NK-92 treated with Interleukin-12 subunit alpha and Interleukin-12 subunit beta, amount 100 ng/mL, for 24 hours (cell line): ENCODE data around the gene CALML6.

Source experiments
- DNase-seq: peaks from one replicate; lab custom pipeline; 2025; lab: John Stamatoyannopoulos, UW

The CALML6 gene

DNA sequence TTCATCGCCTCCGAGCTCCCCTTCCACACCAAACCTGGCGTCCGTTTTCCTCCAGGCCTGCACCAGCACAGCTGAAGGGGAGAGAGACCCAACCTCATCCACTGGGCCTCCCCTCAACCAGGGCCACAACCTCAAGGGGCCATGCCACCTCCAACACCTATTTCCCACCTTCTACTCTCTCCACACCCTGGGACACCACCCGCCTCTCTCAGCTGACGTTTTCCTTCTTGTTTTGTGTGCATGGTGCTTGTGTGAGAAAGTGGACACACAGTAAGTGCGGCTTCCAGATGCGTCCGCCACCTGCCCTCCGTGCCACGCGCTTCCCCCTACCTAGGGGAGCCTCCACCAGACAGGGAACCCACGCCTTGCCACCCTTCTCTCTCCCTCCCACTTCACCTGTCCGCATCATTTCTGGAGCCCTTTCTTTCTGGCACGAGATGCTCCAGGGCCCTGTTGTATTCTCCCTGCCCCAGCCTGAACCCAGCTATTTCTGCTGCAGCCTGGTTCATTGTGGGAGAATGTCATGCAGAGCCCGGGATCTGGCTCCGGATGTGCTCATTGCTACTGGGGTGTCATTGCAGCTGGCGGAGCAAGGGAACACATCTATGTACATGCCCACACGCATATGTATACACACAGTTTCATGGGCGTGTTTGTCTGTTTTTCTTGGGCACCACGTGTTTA lies 22.8 kb upstream of the CALML6 start:
- no peak for DNase-seq

DNA sequence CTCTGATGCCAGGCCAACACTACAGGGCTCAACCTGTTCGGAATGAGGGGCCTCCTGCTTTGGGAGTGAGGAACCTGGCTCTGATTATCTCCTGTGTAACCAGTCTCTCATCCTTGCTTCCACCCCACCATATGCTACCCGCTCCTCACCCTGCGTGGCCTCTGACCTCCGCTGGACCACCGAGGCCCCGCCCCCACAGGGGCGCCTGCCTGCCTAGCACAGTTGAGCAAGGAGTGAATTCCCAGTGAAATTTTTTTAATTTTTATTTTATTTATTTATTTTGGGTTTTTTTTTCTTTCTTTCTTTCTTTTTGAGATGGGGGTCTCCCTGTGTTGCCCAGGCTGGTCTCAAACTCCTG lies 22.3 kb upstream of the CALML6 start:
- DNase-seq, result no peak

DNA sequence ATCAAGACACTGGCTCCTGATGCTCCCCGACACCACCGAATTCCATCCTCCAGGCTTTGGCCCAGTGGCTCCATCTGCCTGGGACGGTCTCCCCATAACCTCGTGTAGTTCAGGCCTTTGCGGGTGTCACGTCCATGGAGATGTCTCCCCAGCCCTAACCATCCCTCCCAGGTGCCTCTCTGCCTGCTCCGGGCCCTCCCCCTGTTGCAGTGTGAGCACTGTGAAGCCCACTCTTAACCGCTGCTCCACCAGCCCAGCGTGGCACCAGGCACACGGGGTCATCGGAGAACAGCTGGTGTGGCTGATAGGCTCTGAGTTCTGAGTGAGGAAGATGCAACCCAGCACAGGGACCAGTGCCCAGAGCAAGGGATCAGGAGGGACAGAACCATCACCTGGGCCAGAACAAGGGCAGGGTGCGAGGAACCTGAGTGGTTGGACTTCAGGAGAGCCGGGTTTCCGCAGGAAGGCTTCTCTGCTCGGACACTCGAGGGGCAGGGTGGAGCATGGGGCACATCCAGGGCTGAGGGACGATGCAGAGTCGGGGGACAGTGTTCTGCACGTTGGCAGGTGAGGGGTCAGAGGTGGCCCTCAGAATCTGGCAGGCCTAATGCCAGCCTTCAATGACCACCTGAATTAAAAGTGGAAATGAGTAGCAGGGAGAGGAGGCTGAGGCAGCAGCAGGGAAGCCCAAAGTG lies 21.6 kb upstream of the CALML6 start:
- DNase-seq, result no peak

DNA sequence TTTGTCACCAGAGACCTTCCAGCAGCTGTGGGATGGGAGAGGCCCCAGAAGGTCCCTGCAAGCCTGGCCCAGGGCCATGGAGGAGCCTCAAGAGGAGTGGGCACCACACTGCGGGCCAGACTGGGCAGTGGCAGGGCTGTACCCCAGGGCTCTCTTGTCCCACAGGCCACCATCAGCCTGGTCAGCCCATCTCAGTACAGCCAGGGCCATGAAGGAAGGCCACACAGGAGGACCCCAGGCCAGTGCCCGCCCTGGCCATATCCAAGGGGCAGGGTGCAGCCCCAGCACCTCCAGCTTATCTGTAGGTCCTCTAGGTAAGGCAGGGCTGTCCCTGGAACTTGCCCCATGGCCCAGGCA lies 21.1 kb upstream of the CALML6 start:
- no peak for DNase-seq

DNA sequence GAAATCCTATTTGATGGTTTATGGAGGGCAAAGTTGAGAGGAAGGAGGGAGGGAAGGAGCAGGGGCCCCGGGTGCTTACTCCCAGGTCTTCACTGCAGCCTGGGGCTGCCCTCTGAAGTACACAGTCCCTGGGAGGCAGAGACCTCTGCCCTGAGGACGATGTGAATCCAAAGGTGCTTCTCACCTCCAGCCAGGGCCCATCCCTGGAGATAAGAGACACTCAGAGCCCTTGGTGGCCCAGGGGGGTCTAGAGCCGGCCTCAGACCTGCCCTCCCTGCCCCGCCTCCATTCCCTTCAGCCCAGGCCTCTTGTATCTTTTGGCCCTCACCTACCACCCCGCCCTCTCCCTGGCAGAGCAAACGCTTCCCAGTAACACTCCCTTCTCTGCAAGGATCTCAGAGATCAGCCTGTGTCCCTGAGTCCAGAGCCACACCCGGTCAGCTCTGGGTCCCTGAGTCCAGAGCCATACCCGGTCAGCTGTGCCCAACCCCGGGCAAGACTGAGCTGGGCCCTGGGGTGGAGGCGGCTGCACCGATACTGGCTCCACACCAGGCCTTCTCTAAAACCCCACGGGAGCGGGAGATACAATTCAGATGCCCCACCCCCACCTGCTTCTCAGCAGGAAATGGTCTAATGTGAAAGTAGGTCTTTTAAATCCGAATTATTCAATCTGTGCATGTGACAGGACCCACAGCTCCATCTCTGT lies 20.6 kb upstream of the CALML6 start:
- DNase-seq, result no peak

DNA sequence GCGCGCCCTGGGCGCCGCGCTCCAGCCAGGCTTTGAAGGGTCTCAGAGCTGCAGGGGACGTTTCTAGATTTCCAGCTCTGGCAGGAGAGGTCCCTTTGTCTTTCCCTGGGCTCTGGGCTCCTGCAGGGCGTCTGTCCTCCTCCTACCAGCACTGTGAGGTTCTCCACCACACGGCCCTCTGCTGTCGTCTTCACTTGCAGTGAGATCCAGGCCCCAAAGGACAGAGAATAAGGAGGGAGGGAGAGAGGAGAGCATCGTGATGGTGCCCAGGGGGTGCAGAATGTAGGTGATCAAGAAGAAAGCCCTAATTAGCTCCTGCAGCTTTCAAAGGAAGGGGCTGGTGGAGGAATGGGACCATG lies 20.0 kb upstream of the CALML6 start:
- no peak for DNase-seq

DNA sequence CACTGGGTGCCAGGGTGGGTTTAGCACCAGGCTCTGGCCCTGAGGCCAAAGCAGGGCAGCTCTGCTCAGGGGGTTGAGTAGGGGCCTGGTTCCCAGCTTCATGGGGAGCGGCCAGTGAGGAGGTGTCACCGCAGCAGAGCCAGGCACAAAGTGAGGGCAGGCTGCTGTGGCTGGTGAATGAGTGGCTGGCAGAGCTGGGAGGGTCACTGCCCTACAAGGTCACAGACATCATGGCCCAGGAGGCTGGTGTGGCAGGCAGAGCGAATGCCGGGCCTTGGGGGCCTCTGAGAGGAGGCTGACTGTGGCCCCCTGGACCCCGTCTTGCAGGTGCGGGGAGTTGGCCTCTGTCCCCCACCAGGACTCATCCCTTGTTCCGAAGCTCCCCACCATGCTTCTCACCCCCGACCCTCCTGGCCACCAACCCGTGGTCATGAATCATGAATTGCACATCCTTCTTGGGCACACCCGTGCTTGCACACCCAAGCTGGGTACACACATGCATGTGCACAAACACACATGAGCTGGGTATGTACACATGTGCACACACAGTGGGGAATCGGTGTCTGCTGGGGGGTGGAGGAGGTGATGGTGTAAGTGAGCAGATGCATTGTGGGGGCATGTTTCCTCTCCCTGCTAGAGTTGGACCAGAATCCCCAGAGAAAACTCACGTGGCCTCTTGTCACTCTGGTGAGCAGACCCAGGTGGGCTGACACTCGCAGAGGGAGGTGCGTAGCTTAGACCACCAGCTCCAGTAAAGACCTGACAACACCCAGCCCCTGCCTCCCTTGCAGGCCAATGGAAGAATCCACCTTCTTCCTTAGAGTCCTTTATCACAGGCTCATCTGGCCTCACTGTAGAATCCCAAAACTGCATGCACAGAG lies 19.4 kb upstream of the CALML6 start:
- DNase-seq, result no peak

DNA sequence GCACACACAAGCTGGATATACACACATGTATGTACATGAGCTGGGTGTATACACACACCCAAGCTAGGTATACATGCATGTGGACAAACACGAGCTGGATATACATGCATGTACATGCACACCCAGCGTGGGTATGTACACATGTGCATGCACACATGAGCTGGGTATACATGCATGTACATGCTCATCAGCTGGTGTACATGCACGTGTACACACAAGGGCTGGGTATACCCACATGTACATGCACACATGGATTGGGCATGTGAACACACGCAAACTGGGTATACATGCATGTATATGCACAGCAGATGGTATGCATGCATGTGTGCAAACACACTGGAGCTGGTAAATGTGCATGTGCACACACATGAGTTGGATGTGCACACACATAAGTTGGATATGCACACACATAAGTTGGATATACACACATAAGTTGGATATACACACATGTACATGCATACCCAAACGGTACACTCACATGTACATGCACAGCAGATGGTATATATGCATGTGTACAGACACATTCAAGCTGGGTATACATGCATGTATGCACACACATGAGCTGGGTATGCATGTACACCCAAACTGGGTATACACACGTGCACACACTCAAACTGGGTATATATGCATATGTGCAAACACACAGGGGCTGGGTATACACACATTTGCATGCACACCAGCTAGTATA lies 16.7 kb upstream of the CALML6 start:
- DNase-seq, result no peak

DNA sequence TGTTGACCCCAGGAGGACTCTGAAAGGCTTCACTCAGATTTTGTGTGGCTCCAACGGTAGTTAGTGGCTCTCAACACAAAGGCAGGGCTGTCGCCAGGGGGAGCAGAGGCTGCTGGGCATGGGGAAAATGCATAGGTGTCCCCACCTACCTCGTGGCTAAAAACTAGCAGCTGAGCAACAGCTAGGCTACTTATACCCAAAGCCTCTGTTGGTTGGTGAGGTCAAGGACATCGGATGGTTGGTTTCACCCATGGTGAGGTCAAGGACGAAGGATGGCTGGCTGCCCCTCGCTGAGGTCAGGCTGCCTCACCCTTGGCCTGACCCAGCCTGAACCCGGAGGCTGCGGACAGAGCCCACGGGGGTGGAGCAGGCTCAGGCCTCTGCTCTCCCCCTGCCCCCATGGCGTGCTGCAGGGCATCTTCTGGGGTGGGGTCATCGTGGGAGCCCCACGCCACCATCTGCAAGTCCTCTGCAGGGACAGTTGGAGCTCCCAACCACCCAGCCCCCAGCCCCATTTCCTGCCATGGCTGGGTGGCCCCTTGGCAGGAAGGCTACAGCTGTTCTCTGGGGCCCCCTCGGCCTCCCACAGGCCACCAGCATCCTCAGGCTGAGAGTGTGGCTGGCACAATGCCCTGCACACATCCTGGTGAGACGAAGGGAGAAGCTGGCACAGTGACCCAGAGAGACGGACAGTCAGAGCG lies 15.6 kb upstream of the CALML6 start:
- DNase-seq, result no peak

DNA sequence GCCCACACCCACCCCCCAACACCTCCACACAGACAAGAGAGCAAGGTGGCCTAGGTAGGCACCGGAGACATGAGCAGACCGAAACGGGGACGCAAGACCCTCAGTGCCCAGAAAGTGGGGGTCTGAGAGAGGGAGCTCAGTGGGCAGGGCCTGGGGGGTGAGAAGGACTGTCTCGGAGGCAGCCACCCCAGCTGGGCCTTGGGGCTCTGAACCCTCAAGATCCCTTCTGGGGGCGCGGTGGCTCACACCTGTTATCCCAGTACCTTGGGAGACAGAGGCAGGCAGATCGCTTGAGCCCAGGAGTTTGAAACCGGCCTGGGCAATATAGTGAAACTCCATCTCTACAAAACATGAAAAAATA lies 15.1 kb upstream of the CALML6 start:
- DNase-seq, result no peak

DNA sequence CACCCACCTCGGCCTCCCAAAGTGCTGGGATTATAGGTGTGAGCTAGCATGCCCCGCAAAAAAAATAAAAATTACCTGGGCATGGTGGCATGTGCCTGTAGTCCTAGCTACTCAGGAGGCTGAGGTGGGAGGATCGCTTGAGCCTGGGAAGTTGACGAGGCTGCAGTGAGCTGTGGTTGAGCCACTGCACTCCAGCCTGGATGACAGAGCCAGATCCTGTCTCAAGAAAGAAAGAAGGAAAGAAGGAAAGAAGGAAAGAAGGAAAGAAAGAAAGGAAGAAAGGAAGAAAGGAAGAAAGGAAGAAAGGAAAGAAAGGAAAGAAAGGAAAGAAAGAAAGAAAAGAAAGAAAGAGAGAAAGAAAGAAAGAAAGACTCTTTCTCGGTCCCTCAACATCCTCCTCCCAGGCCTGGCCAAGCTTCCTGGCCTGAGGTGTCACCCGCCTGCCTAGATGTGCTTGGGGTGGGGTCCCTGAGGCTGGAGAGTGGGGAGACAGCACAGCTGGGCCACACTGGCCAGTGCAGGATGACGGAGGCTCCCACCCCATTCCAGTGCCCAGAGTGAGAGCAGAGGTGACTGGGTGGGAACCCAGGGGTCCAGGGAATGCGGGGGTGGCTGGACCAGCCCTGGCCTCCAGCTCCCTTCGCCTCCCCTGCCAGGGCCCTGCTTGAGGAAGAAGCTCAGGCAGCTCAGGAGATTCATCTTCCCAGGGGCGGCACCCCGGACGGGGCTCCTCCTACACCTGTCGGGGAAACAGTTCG lies 14.0 kb upstream of the CALML6 start:
- no peak for DNase-seq

DNA sequence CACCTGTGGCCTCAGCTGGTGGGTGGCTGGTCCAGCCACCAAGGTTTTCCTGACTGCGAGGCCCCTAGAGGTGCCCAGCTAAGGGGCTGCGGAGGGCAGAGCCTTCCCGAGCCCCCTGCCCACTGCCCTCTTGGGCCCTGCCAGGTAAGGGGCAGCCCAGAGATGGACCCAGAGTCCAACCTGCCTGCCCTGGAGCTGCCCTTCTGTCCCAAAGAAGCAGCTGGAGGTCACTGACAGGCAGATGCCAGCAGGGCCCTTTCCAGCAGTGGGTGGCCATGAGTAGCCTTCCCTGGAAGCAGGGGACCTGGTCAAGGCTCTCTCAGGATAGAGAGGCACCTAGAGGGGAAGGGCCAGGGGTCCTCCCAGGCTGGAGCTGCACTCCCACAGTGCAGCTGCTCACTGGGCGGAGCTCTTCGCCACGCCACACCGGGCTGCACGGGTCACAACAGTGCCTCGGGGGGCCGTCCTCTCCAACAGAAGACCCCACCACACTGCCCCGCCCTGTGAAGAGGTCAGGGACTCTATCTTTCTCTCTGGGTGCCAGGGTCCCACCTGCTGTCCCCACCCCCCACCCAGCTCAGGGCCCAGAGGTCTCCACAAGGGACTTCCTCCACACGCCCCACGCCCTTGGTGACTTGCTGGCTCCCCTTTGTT lies 13.3 kb upstream of the CALML6 start:
- DNase-seq, result no peak

DNA sequence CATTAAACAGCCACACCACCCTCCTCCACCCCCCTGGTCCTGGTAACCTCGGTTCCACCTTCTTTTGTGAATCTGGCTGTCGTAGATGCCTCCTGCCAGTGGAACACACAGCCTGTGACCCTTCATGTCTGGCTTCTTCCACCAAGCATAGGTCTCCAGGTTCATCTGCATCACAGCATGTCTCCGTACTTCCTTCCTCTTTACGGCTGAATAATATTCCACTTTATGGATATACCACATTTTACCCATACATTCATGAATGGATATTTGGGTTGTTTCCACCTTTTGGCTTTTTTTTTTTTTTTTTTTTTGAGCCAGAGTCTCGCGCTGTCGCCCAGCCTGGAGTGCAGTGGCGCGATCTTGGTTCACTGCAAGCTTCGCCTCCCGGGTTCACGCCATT lies 11.8 kb upstream of the CALML6 start:
- no peak for DNase-seq

DNA sequence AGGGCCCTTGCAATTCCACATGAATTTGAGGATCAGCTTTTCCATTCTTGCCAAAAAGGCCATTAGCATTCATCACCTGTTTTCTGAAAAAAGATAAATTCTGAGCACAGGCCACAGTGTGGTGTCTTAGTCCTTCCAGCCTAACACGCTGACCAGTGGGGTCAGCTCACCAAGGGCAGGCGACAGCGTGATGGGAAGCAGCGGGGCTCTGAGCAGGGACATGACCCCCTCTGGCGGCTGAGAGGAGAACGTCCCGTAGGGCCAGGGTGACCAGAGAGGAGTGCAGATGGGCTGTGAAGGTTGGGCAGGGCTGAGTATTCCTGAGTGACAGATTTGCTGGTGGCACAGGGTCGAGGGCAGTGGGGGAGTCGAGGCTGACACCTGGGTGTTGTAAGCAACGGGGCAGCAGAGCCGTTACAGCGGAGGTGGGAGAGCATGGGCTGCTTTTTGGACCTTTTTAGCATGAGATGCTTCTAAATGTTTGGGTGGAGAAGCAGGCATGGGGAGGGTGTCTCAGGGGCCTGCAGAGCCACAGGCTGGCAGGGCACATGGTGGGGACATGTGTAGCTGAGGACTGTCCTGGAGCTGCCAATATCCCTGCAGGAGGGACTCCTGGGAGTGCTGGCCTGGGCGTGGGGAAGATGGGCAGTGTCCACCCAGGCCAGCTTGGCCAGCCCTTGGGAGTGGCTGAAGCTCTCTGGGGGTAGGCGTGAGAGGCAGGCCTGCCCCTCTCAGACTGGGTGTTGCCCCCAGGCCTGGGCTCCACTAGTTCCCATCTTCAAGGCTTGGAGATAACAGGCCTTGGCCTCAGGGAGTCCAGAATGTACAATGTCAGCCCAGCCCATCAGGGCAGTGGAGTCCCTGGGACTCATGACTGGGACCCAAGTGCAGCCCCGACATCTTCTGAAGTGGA lies 8.6 kb upstream of the CALML6 start:
- peak; percentile 55 for DNase-seq

DNA sequence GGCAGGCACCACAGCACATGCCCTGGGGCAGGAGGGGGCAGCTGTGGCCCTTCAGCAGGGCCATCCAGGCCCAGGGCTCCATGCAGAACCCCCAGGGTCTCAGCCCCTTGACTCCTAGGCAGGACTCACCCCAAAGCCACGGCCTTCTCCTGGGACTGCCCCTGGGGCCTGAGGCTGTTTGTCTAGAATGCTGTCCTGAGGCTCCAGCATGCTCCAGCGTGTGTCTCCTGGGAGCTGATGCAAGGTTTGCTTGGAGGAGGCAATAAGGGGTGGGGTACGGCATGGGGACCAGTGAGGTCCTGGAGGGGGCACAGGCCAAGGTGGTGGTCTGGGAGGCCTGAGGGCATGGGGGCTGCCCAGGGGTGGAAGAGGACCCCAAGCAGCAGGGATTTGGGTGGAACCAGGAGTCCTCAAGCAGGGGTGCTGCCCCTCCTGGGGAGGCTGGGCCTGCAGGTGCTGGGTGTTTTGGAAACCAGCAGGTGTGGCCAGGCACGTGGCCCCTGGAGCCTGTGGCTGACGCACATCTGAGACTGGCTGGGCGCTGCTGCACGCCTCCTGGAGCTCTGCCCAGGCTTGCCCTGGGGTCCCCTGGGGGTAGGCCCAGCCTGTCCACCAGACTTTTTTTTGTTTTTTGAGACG lies 7.8 kb upstream of the CALML6 start:
- no peak for DNase-seq

DNA sequence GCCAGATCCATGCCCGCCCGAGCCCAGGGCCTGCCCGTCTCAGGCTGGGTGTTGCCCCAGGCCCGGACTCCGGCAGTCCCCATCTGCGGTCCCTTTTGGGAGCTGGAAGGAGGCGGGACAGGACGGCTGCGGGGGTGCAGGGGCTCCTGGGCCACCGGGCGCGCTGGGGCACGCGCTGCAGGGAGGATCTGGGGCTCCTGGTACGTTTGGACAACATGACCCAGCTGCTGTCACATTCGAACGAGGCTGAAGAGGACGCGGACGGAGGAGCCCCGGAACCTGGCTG lies 6.6 kb upstream of the CALML6 start:
- no peak for DNase-seq

DNA sequence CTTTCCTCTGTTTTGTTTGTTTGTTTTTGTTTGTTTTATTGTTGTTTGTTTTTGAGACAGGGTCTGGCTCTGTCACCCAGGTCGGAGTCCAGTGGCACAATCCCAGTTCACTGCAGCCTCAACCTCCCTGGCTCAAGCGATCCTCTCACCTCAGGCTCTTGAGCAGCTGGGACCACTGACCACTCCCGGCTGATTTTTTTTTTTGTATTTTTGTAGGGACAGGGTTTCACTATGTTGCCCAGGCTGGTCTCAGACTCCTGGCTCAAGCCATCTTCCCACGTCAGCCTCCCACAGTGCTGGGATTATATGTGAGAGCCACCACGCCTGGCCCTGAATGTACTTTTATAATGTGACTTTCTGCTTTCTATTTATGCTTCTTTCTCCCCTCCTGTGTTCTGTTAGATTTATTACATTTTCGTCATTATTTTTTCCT lies 5.0 kb upstream of the CALML6 start:
- DNase-seq, result no peak

DNA sequence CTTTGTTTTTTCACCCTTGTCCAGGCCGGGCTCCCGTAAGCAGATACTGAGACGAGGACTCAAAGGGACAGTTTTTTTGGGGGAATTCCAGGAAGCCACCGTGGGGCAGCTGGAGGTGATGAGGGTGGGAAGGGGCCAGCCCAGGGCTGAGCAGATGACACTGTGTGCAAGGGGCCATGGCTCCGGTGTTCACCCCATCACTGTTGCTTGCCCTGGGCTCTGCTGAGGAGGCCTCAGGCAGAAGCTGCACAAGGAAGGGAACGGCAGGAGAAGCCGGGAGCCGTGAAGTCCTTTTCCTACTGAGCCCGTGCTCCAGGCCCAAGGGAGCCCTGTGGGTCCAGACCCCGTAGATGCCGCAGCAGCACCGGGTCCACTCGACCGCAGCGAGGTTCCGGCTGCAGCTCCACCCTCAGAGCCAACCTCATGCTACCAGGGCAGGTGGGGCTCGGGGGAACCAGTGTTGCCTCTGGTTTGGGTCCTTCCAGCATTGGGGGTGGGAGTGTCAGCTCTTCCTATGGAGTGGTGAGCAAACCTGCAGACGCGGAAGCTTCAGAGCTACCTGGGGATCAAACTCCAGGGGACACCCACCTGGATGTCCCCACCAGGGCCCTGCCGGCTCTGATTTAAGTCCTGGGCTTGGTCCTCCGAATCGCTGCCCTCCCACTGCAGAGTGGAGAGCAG lies 4.3 kb upstream of the CALML6 start:
- no peak for DNase-seq
